HL-60 (cell line): Measurements from ENCODE around the gene ABHD4.

Experiments
- TF ChIP-seq, protein P1 (sequence below): IDR thresholded peaks from one replicate; pipeline ENCODE4 v1.5.1; 2011; ENCODE audit warnings: low read length, control low read depth, inconsistent platforms; ENCODE audit not compliant: insufficient read depth
- TF ChIP-seq, protein P2 (sequence below): IDR thresholded peaks from 2 replicates; pipeline ENCODE4 v1.6.1; 2012; ENCODE audit warnings: low read depth; ENCODE audit not compliant: insufficient replicate concordance

DNA sequence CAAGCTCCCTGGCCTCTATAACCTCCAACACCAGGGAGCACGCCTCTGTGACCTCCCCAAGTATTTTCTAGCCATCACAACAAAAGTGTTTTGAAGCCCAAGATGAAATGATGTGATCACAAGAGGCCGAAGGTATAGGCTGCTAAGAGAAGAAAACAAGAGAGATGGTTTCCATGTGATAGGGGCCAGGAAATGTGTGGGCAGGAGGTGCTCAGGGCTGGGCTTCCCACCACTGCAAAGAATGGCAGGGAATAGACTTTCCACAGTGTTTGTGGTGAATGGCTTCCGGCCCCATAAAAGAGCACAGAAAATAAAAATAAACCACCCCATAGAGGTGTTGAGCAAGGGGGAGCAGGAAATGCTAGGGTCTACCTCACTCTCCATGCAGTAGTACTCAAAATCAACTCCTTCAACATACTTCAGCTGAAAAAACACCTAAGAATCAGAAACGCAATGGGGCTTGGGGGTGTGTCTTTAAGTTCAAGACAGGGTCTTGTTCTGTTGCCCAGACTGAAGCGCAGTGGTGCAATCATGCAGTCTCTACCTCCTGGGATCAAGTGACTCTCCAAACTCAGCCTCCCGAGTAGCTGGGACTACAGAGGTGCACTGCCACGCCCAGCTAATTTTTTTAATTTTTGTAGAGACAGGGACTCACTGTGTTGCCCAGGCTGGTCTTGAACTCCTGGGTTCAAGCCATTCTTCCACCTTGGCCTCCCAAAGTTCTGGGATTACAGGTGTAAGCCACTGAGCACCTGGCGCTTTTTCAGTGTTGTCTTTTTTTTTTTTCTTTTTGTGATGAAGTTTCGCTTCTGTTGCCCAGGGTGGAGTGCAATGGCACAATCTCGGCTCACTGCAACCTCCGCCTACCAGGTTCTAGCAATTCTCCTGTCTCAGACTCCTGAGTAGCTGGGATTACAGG is 36.2 kb upstream of the ABHD4 start:
- TF ChIP-seq, protein P1, sequence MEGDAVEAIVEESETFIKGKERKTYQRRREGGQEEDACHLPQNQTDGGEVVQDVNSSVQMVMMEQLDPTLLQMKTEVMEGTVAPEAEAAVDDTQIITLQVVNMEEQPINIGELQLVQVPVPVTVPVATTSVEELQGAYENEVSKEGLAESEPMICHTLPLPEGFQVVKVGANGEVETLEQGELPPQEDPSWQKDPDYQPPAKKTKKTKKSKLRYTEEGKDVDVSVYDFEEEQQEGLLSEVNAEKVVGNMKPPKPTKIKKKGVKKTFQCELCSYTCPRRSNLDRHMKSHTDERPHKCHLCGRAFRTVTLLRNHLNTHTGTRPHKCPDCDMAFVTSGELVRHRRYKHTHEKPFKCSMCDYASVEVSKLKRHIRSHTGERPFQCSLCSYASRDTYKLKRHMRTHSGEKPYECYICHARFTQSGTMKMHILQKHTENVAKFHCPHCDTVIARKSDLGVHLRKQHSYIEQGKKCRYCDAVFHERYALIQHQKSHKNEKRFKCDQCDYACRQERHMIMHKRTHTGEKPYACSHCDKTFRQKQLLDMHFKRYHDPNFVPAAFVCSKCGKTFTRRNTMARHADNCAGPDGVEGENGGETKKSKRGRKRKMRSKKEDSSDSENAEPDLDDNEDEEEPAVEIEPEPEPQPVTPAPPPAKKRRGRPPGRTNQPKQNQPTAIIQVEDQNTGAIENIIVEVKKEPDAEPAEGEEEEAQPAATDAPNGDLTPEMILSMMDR, result no peak
- TF ChIP-seq, protein P2, sequence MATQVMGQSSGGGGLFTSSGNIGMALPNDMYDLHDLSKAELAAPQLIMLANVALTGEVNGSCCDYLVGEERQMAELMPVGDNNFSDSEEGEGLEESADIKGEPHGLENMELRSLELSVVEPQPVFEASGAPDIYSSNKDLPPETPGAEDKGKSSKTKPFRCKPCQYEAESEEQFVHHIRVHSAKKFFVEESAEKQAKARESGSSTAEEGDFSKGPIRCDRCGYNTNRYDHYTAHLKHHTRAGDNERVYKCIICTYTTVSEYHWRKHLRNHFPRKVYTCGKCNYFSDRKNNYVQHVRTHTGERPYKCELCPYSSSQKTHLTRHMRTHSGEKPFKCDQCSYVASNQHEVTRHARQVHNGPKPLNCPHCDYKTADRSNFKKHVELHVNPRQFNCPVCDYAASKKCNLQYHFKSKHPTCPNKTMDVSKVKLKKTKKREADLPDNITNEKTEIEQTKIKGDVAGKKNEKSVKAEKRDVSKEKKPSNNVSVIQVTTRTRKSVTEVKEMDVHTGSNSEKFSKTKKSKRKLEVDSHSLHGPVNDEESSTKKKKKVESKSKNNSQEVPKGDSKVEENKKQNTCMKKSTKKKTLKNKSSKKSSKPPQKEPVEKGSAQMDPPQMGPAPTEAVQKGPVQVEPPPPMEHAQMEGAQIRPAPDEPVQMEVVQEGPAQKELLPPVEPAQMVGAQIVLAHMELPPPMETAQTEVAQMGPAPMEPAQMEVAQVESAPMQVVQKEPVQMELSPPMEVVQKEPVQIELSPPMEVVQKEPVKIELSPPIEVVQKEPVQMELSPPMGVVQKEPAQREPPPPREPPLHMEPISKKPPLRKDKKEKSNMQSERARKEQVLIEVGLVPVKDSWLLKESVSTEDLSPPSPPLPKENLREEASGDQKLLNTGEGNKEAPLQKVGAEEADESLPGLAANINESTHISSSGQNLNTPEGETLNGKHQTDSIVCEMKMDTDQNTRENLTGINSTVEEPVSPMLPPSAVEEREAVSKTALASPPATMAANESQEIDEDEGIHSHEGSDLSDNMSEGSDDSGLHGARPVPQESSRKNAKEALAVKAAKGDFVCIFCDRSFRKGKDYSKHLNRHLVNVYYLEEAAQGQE, result no peak
